ENCODE results near the gene DPEP2NB.

The DPEP2NB gene

DNA sequence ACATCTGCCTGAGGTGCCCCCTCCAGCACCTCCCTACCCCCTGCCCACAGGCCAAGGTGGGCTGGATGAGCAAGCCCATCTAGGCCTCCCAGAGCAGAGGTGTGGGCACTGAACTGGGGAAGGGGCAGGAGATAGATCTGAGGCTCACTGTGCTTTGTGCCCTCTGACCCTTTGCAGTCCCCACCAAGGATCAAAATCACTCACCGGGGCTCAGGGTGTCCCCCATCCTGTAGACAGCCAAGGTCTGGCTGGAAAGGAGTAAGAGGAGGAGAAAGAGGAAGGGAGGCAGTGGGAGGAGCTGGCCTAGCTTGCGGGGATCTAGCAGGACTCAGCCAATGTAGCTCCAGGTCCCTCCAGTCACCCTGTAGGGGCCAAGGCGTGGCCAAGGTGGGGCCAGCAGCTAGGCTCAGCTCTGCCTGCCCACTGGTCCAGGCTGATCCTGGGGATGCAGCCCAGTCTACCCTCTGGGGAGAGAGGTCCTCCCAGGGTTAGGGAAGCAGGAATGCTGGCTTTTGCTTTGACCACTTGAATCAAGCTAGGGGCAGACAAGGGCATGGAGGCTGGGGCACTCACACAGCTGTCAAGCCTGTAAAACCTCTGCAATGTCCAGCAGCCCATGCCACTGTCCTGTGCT lies 49.0 kb downstream of the DPEP2NB start:
- Histone ChIP-seq H3K36me3 (ENCODE audit: control insufficient read depth, low read depth, low read length) (peaks cover 10% of the 10 kb centered on the region), H3K9ac (ENCODE audit: low read length) (no peak overlapping the region), H3K27ac (ENCODE audit: low read length) (no peak overlapping the region), H3K27me3 (ENCODE audit: control insufficient read depth, insufficient read depth, low read length) (no peaks in the 10 kb centered on the region), H3K4me3 (ENCODE audit: low read length) (peak overlapping the region; percentile 68), H3K9me3 (ENCODE audit: control insufficient read depth, low read depth, low read length) (no peaks in the 10 kb centered on the region), H3K4me1 (ENCODE audit: control insufficient read depth, low read depth, low read length) (peaks cover 14% of the 10 kb centered on the region)

DNA sequence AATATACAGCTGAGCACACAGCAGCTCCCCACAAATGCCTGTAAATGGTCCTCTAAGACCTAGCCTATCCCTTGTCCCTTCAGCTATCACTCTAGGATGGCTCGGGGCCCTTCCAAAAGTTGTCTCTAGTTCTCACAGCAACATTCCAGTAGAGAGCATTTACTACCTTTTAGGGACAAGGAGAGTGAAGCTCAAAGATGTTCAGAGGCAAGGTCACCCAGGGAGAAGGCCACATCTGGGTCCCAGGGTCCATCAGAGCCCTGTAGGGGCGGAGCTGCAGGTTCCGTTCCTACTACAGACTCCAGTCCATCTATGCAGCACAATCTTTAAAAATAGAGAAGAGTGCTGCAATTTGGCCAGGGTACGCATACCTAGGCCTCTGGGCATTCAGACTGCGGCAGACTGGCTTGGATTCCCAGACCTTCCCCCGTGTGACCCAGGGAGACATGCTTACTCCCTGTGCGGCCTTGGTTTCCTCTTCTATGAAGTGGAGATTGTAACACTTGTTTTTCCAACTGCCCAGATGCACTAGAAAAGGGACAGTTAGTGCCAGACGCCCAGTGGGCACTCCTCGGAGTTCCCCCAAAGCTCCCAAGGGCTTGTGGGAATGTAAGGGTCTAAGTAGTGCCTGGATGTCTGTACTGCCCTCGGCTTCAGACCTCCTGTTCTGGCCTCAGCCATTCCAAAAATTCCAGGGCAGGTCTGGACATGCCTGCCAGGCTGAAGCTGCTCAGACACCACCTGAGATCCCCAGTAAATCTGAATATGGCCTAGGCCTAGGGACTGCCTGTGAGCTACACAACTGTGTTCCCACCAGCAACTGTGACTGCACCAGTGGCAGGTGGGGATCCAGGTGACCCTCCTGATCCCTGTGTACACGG lies 49.8 kb downstream of the DPEP2NB start:
- no peak overlapping the region for H3K4me3 ChIP-seq (ENCODE audit: low read length)
- H3K9me3 ChIP-seq (ENCODE audit: control insufficient read depth, low read depth, low read length) = no peaks in the 10 kb centered on the region
- H3K27me3 ChIP-seq (ENCODE audit: control insufficient read depth, insufficient read depth, low read length) = no peaks in the 10 kb centered on the region
- no peak overlapping the region for H3K27ac ChIP-seq (ENCODE audit: low read length)
- H3K9ac ChIP-seq (ENCODE audit: low read length) = no peak overlapping the region
- H3K36me3 ChIP-seq (ENCODE audit: control insufficient read depth, low read depth, low read length) = peaks cover 17% of the 10 kb centered on the region
- peaks cover 14% of the 10 kb centered on the region for H3K4me1 ChIP-seq (ENCODE audit: control insufficient read depth, low read depth, low read length)

DNA sequence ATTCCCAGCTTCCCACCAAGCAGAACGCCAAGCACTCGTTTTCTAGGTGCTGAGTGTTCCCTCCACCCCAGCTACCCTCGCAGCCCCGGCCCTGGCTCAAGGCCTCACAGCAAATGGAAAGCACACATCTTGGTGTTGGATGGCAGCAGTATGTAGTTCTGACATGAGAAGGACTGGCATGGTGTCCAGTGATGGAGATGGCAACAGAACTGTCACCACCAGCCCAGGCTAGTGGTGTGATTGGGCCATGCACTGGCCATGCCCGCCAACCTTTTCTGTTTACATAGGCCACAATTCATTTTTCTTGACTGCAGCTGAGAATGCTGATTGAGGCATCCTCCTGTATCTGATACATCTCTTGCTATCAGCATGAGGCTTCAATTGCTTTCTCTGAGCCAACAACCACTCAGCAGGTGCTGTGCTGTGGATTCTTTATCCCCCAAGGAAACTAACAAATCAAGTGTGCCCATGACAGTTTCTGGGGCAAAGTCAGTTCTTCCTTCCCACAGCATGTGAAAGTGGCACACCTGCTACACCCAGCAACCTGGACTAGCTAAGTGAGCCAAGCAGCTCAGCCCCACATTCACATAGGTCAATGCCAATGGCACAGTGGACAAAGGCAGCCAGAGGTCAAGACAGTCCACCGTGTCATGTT lies 51.1 kb downstream of the DPEP2NB start:
- H3K27me3 ChIP-seq (ENCODE audit: control insufficient read depth, insufficient read depth, low read length) = no peaks in the 10 kb centered on the region
- no peaks in the 10 kb centered on the region for H3K9me3 ChIP-seq (ENCODE audit: control insufficient read depth, low read depth, low read length)
- H3K27ac ChIP-seq (ENCODE audit: low read length) = no peak overlapping the region
- H3K4me3 ChIP-seq (ENCODE audit: low read length) = no peak overlapping the region
- H3K36me3 ChIP-seq (ENCODE audit: control insufficient read depth, low read depth, low read length) = peaks cover 25% of the 10 kb centered on the region
- no peak overlapping the region for H3K9ac ChIP-seq (ENCODE audit: low read length)
- H3K4me1 ChIP-seq (ENCODE audit: control insufficient read depth, low read depth, low read length) = peaks cover 14% of the 10 kb centered on the region

DNA sequence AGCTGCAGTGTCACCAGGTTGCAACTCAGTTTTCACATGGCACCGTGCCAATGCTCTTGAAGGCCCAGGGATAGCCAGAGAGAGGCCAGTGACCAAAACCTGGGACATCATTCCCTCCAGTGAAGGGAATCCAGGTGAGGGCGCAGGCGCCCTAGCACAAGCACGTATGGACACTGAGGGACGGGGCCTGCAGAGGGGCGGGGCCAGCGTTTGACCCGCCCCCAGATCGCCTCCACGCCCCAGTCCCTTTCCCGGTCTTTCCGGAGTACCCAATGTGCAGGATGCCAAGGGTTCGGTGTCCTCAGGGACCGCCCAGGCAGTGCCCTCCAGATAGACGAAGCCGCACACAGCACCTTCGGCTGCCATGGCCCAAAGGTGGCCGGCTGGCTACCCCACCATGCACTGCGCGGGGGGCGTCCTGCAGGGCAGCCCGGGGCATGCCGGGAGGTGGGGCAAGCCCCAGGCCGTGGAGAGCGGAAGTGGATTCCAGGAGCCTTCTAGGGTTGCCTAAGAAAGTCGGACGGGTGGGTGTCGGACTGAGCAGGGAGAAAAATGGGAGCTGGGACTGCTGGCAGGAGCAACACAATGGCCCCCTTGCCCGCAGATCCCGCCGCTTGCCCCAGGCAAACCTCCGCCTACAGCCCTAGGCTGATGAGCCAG lies 51.9 kb downstream of the DPEP2NB start:
- Histone ChIP-seq H3K36me3 (ENCODE audit: control insufficient read depth, low read depth, low read length) (peaks cover 32% of the 10 kb centered on the region), H3K9ac (ENCODE audit: low read length) (no peak overlapping the region), H3K27ac (ENCODE audit: low read length) (no peak overlapping the region)

More for the DNA sequence above, 51.9 kb downstream of the DPEP2NB start:
- no peaks in the 10 kb centered on the region for H3K27me3 ChIP-seq (ENCODE audit: control insufficient read depth, insufficient read depth, low read length)
- no peaks in the 10 kb centered on the region for H3K9me3 ChIP-seq (ENCODE audit: control insufficient read depth, low read depth, low read length)
- H3K4me3 ChIP-seq (ENCODE audit: low read length) = no peak overlapping the region
- H3K4me1 ChIP-seq (ENCODE audit: control insufficient read depth, low read depth, low read length) = peaks cover 14% of the 10 kb centered on the region
